GM21423 (cell line): ENCODE measurements around the gene MCRIP2.

ENCODE experiments used
- ATAC-seq: cut with Tn5 transposase; IDR thresholded peaks from one replicate; pipeline ENCODE4 v1.9.1; 2021; ENCODE audit warnings: mild to moderate bottlenecking, moderate library complexity; ENCODE audit not compliant: unreplicated experiment

The MCRIP2 gene

DNA sequence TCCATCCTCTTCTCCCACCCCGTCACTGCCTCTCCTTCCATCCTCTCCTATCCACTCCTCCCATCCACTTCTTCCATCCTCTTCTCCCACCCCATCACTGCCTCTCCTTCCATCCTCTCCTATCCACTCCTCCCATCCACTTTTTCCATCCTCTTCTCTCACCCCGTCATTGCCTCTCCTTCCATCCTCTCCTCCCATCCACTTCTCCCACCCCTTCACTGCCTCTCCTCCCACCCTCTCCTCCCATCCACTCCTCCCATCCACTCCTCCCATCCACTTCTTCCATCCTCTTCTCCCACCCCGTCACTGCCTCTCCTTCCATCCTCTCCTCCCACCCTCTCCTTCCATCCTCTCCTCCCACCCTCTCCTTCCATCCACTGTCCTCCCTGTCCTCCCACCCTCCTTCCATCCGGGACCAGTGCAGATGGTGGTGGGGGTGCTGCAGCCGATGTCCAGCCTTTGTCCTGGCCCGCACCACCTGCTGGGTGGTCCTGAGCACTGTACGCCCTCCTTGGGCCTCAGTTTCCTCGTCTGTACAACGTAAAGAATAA lies 9.7 kb upstream of the MCRIP2 start:
- no peak for ATAC-seq

DNA sequence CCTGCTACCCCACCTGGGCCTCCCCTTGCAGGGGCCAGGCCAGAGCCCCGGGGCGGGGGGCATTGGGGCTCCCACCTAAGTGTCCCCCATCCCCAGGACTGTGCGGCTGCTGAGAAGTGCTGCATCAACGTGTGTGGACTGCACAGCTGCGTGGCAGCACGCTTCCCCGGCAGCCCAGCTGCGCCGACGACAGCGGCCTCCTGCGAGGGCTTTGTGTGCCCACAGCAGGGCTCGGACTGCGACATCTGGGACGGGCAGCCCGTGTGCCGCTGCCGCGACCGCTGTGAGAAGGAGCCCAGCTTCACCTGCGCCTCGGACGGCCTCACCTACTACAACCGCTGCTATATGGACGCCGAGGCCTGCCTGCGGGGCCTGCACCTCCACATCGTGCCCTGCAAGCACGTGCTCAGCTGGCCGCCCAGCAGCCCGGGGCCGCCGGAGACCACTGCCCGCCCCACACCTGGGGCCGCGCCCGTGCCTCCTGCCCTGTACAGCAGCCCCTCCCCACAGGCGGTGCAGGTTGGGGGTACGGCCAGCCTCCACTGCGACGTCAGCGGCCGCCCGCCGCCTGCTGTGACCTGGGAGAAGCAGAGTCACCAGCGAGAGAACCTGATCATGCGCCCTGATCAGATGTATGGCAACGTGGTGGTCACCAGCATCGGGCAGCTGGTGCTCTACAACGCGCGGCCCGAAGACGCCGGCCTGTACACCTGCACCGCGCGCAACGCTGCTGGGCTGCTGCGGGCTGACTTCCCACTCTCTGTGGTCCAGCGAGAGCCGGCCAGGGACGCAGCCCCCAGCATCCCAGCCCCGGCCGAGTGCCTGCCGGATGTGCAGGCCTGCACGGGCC lies 8.9 kb upstream of the MCRIP2 start:
- ATAC-seq = no peak

DNA sequence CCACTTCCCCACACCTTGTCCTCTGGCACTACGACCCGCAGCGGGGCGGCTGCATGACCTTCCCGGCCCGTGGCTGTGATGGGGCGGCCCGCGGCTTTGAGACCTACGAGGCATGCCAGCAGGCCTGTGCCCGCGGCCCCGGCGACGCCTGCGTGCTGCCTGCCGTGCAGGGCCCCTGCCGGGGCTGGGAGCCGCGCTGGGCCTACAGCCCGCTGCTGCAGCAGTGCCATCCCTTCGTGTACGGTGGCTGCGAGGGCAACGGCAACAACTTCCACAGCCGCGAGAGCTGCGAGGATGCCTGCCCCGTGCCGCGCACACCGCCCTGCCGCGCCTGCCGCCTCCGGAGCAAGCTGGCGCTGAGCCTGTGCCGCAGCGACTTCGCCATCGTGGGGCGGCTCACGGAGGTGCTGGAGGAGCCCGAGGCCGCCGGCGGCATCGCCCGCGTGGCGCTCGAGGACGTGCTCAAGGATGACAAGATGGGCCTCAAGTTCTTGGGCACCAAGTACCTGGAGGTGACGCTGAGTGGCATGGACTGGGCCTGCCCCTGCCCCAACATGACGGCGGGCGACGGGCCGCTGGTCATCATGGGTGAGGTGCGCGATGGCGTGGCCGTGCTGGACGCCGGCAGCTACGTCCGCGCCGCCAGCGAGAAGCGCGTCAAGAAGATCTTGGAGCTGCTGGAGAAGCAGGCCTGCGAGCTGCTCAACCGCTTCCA lies 8.1 kb upstream of the MCRIP2 start:
- no peak for ATAC-seq

DNA sequence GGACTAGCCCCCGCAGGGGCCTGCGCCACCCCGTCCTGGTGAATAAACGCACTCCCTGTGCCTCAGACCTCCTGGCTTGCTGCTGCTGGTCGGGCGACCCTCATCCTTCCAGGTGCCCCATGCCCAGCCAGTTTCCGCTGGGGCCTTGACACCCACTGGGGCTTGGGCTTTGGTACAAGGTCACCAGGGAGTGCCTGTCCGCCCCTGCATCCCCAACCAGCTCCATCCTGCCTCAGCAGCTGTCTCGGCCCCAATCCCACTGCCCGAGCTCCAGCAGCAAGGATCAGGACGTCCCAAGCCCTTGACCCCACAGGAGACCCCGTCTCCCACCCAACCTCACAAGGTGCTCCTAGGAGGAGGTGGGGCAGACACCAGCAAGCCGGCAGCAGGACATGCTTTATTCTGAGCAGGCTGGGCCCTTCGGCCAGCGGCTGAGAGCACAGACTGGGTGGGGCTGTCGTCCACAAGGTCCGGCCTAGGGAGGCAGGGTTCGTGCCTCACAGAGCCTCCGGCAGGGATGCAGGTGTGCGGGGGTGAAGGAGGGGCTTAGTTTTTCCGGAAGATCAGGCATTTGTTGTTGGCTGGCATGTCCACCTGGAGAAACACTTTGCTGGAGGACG lies 7.5 kb upstream of the MCRIP2 start:
- ATAC-seq = no peak

GRCh38 chr16:634996-635395 lies 6.6 kb upstream of the MCRIP2 start:
- ATAC-seq = no peak

- ATAC-seq = no peak
Observed at GRCh38 chr16:635573-636205, 5.9 kb upstream of the MCRIP2 start.

DNA sequence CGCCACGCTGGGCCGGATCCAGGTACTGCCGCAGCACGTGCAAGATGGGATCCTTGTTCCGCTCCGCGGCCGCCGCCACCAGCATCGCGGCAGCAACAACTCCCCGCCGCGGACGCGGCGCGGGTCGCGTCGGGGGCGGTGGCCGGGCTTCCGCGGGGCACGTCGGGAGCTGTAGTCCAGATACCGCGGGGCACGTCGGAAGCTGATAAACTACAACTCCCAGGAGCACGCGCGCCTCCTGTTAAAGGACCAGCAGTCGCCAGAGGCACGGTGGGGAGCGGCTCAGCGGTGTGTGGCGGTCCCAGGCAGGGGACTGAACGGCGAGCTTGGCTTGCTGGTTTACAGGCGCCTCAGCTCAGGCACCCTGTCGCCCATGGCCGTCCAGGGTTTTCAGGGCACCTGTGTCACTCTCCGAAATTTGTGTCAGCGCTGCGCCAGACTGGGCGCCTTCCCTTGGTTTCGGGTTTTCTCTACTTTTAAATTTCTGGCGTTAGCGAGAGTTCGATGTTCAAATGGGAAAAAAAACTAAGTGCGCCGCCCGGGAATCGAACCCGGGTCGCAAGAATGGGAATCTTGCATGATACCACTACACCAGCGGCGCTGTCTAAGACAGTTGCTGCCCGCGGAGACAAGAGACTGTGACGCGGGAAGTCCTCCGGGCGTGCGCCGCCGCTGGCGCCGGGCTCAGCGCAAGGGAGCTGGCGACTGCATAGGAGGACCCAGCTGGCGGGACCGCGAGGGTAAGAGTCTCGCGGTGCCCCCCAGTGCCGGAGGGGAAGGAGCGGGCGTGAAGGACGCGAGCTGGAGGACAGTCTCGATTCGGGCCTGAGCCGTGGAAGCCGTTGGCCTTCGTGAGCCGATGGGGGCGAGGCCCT lies 5.2 kb upstream of the MCRIP2 start, which contains the start of gene METTL26:
Gene METTL26, minus strand, starts transcription at position 100 of the 875 bp plus-strand sequence. Its CDS starts 15 bp downstream, at position 85.
- ATAC-seq = peak; percentile 67

DNA sequence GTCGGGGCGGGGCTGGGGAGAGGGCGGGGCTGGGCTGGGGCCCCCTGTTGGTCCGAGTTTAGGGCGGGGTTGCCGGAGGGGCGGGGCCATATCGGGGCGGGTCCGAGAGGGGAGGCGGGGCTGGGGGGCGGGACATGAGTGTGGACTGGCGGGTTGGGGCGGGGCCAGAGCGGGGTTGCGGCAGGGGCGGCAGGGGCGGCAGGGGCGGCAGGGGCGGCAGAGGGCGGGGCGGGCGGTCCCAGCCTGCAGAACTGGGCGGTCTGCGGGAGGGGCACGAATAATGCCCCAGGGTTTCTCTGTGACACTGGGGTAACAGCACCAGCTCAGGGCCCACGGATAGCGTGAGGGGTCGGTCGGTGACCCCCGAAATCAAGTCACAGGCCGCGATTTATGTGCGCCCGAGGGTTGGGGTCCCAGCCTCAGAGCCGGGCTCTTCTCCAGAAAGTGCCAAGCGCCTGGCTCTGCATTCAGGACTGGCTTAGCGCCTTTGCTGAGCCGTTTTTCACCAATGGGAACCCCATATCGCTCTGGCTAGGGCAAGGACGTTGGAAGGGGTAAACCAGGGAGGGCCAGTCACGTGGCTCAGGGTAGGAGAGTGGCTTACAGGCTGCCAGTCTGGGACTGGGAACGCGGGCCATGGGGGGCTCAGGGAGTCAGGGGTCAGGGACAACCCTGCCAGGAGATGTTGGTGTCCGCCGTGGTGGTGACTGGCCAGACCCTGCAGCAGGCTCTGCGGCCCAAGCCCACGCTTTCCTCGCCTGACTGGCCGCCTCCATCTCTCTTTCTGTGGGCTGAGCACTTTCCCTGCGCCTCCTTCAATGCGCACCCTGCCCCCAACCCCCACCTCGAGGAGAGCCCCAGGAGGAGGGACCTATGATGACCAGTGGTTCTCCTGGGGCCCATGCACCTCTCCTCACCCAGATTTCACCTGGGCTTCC lies 4.3 kb upstream of the MCRIP2 start:
- no peak for ATAC-seq

DNA sequence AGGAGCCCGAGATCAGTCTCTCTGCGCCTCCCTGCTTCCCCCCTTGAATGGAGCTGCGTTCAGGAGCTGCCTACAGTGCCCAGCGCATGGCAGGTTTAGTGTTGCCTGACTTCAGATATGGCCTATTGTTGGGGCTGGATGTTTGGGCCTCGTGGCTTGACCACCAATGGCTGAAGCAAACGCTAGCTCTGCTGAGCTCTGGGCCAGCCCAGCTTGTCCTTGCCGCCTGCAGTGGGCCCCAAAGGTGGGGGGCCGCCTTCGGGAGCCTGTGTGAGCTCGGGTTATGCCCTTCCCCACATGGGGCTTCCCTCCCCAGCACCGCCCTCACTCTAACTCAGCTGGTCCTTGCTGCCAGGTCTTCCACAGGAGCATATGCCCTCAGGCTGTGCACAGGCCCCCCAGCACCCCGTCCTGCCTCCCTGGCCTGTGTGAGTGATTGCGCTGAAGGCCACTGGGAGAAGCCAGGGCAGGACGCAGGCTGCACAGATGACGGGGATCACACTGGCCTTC lies 3.5 kb upstream of the MCRIP2 start:
- no peak for ATAC-seq

DNA sequence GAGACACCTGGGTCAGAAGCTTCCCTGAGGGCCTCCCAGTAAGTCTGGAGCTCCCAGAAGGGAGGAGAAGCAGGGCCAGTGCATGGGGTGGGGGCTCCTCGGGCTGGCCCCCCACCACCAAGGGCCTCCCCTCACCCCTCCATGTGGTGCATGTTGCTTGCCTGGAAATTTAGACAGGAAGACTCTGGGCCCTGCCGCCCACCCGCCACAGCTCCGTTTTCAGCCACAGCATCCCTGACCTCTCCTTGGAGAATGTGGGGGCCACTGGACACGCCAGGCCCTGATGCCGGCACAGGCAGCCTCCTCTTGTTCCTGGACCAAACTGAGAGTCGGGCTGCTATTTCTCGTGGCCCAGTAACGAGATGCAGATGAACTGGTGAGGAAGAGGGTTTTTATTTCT lies 2.8 kb upstream of the MCRIP2 start:
- ATAC-seq = no peak

GRCh38 chr16:640614-641013 lies 1.0 kb upstream of the MCRIP2 start:
- no peak for ATAC-seq

DNA sequence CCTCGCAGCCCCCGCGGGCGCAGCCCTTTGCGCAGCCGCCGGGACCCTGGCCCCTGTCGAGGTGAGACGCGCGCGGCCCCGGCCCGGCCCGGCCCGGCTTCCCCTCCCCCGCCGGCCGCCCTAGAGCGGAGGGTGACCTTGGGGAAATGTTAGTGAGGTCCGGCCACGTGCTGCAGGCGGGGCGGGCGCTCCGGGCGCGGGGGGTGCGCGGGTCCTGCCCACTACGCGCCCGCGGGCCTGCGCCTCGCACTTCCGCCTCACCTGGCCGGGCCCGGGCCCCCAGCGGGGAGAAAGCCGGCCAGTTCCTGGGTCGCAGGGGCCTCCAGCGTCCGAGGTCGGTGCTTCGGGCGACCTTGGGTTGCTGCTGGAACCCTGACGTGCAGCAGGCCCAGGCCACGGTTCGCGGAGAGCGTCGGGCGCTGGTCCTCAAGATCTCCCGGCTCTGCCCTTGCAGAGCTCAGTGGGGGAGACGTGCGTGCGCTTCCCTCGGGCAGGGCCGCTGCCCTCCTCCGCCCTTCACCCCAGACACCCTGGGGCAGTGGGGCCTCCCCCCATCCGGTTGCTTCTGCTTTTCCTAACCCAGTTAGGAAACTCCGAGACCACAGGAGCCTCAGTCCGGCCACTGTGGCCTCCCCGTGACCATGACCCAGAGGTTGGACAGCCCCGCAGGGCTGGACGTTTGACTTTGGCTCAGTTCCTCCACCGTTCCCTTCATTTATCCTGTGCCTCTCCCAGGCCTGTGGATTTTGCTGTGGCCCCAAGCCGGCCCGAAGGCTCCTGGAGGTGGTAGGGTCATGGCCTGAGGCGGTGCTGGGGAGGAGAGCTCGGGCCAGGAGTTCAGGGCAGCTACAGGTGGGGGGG lies 791 bp downstream of the MCRIP2 start:
- ATAC-seq = peak; percentile 27

GRCh38 chr16:643050-643368 lies 1.4 kb downstream of the MCRIP2 start:
- no peak for ATAC-seq

DNA sequence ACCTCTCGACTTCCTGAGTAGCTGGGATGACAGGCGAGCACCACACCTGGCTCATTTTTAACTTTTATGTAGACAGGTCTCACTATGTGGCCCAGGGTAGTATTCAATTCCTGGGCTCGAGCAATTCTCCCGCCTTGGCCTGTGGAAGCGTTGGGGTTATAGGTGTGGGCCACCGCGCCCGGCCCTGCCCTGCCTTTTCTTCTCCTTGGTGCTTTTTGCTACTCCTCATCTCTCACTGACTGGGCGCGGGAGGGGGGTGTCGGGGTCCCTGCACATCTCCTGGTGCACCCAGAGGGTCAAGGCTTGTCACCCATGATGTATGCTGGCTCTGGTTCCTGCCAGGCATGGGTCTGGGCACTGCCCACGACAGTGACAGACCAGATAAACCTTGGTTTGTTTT lies 2.9 kb downstream of the MCRIP2 start:
- no peak for ATAC-seq

- ATAC-seq = no peak
Observed at GRCh38 chr16:645852-646678, 4.4 kb downstream of the MCRIP2 start.

DNA sequence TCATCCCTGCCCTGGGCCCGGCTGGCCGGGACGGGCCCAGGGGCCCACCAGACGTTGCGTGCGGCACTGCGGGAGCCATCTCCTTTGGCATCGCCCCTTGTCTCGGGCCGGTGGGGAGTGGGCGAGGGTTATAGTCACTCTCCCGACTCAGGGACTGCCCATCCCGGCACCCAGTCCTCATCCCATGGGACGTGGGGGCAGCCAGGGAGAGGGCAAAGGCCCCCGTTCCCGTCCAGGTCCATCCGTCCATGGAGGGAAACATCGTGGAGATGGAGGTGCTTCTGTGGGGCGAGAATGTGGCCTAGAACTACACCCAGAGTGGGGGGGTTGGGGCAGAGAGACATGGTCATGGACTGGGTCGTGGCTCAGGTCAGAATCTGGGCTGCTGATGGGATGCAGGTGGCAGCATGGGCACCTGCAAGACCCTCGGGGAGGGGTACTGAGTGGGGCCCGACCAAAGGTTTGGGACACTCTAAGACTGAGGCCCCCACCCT lies 5.1 kb downstream of the MCRIP2 start:
- no peak for ATAC-seq
